CD1c-positive myeloid dendritic cell (primary cell): ENCODE measurements around the gene URI1.
"Not testable (repeated sequence)": the region's sequence is repeated elsewhere in the genome, so short reads cannot be mapped to it uniquely, and the experiment has no call there.

Source experiments
- DNase-seq: peaks from one replicate; pipeline ENCODE4 v3.0.0-alpha.2; 2016; ENCODE audit errors: extremely low spot score

Gene URI1, protein sequence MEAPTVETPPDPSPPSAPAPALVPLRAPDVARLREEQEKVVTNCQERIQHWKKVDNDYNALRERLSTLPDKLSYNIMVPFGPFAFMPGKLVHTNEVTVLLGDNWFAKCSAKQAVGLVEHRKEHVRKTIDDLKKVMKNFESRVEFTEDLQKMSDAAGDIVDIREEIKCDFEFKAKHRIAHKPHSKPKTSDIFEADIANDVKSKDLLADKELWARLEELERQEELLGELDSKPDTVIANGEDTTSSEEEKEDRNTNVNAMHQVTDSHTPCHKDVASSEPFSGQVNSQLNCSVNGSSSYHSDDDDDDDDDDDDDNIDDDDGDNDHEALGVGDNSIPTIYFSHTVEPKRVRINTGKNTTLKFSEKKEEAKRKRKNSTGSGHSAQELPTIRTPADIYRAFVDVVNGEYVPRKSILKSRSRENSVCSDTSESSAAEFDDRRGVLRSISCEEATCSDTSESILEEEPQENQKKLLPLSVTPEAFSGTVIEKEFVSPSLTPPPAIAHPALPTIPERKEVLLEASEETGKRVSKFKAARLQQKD

DNA sequence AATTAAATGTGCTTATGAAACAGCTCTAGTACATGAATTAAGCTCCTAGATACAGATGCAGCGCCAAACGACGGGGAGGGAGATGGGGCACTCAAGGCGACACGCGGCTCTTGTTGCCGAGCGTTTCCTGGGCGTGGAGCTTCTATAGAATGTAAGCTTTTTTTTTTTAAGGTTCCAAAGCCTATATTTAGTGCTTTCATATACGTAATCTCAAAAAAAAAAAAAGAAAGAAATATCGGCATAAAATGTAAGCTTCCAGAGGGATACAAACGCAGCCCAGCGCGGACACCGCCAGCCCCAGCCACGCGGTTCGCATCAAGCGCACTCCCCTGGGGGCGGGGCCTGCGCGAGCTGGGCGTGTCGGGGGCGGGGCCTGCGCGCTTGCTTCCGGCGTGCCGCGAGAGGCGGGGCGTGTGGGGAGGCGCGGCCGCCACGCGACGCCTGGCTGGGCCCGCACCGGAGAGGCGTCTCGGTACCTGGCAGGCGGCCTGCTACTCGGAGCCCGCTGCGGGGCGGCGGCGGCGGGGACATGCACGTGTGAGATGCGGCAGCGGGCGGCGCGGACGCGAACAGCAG is at the start of gene URI1:
TSS of gene URI1 (plus strand) at position 412 of the 576 bp plus-strand sequence. CDS start 309 bp downstream, outside the sequence.
- DNase-seq: peak; percentile 96

GRCh38 chr19:29893606-29894284 is 48.3 kb upstream of the URI1 start:
- DNase-seq: no peak

- DNase-seq: no peak
These were observed 45.2 kb upstream of the URI1 start for GRCh38 chr19:29896802-29897201.

DNA sequence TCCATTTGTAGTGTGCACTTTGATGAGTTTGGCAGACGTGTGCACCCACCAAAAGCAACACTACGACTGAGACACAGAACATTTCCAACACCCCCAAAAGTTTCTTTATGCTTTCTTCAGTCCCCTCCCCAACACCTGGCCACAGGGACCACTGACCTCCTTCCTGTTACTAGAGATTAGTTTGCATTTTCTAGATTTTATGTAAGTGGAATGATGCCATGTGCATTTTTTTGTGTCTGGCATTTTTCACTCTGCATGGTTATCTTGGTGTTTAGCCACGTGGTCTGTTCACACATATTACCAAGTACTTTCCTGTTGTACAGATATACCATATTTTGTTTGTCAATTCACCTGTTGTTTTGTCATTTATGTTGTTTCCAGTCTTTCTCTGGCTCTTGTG is 44.6 kb upstream of the URI1 start:
- no peak for DNase-seq

GRCh38 chr19:29904017-29904416 is 38.0 kb upstream of the URI1 start:
- DNase-seq: no peak

- no peak for DNase-seq
These were observed 32.8 kb upstream of the URI1 start for GRCh38 chr19:29908963-29909944.

DNA sequence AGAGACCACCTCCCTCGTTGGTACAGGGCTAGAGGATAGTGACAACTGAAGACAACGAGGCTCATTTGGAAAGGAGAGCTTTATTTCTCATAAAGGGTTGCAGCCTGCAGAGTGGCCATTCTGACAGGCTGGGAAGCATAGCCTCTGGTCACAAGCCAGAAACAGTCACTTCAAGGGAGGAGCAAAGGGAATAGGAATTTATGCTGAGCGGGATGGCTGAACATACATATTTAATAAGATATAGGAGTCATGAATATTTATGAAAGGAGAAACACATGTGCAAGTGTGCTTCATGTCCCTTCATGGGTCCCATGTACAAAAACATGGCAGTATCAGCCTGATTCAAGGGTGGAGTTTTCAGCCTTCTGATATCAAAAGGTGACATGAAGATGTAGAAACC is 27.1 kb upstream of the URI1 start:
- no peak for DNase-seq

DNA sequence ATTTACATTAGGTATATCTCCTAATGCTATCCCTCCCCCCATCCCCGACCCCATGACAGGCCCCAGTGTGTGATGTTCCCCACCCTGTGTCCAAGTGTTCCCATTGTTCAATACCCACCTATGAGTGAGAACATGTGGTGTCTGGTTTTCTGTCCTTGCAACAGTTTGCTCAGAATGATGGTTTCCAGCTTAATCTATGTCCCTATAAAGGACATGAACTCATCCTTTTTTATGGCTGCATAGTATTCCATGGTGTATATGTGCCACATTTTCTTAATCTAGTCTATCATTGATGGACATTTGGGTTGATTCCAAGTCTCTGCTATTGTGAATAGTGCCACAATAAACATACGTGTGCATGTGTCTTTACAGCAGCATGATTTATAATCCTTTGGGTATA is 26.2 kb upstream of the URI1 start:
- not testable (repeated sequence) for DNase-seq

GRCh38 chr19:29917911-29918310 is 24.1 kb upstream of the URI1 start:
- DNase-seq: no peak

- no peak for DNase-seq
These were observed 23.1 kb upstream of the URI1 start for GRCh38 chr19:29918891-29919290.

DNA sequence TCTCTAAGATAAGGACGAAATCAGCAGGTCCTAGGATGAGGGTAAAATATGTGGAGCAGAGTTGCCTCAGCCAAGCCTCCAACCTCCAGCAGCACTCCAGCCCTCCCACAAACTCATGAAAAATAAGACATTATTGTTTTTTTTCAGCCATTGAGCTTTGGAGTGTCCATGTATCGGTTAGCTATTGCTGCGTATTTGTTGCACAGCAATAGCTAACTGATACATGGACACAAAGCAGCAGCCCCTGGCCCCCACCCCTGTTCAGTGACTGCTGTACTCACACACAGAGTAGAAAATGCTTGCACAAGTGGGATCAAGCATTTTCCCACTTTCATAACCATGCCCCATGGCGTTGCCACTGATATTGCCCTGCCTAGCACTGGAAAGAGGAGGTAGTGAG is 19.1 kb upstream of the URI1 start:
- DNase-seq: no peak

DNA sequence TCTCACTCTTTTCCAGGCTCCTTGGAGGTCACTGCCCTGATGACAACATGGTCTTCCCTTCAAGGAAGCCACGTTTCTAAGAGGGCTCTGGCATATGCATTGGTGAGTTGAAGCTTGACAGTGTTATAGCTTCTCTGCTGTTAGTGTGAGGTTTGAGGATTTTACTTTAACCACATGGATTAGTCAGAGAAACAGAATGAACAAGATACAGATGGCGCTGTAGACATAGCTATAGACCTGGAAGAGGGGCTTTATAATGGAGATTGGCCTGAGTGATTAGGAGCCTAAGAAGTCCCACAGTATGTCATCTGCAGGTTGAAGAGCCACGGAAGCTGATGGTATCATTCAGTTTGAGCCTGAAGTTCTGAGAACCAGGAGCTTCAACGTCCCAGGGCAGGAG is 18.4 kb upstream of the URI1 start:
- no peak for DNase-seq

DNA sequence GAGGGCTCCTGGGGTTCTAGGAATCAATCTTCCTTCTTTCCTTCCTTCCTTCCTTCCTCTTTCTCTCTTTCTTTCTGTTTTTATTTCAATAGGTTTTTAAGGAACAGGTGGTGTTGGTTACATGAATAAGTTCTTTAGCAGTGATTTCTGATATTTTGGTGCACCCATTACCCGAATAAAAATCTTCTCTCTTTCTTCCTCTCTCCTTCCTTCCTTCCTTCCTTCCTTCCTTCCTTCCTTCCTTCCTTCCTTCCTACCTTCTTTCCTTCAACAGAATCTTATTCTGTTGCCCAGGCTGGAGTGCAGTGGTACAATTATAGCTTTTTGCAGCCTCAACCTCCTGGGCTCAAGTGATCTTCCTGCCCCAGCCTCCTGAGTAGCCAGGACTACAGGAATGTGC is 16.0 kb upstream of the URI1 start:
- DNase-seq: no peak

GRCh38 chr19:29926801-29927200 is 15.2 kb upstream of the URI1 start:
- no peak for DNase-seq

- DNase-seq: no peak
These were observed 14.0 kb upstream of the URI1 start for GRCh38 chr19:29927944-29928625.

GRCh38 chr19:29928831-29929230 is 13.2 kb upstream of the URI1 start:
- DNase-seq: no peak

DNA sequence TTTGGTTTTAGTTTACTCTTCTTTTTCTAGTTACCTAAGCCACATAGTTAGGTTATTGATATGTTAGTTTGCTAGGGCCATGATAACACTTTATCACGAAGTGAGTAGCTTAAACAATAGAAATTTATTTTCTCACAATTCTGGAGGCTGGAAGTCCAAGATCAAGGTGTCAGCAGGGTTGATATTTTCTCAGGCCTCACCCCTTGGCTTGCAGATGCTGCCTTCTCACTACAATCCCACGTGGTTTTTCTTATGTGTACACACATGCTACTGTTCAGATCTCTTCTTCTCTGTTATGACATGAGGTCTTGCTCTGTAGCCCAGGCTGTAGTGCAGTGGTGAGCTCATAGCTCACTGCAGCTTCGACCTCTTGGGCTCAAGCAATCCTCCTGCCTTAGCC is 7.8 kb upstream of the URI1 start:
- DNase-seq: no peak

DNA sequence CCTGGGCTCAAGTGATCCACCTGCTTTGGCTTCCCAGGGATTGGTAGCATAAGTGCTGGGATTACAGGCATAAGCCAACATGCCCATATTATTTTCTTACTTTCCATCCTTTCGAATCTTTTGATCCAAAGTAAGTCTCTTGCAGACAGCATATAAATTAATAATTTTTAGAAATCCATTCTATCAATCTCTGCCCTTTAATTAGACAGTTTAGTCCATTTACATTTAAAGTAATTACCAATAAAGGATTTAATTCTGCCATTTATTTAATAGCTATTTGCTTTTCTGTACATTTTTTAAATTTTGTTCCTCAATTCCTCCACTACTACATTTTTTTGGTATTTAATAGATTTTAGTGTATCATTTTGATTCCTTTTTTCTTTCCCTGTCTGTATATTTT is 7.3 kb upstream of the URI1 start:
- DNase-seq: no peak

GRCh38 chr19:29936409-29936808 is 5.6 kb upstream of the URI1 start:
- no peak for DNase-seq

DNA sequence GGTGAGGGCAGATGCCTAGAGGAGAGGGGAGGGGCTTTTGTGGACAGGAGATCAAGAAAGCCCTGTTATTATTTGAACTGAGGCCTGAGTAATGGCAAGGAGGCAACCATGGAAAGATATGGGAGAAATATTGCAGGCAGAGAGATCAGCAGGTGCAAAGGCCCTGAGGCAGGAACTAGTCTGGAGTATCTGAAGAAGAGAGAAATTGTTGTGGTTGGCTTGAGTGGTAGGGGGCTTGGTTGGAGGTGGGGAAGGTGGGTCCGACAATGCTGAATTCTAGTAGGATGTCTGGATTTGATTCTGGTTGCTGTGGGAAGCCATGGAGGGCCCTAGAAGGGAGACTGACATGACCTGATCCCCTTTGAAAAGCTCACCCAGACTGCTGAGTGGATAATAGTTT is 2.4 kb upstream of the URI1 start:
- no peak for DNase-seq
